Suprapubic skin (tissue), 4 donors: ENCODE measurements around the gene GRID2.

Source experiments
- CTCF ChIP-seq, 2 donors: fragments of 200-600 bp in 1 of 2; fragments of 450-650 bp in 1 of 2; sonication (generic) in 1 of 2; IDR thresholded peaks; one replicate each; pipeline ENCODE4 v1.5.1; 2016 to 2019; ENCODE audit warnings: antibody characterized with exemption in 2 of 2, mild to moderate bottlenecking in 1 of 2, moderate library complexity in 1 of 2
- POLR2A ChIP-seq, 2 donors: fragments of 450-650 bp; IDR thresholded peaks; one replicate each; pipeline ENCODE4 v1.6.1; 2017; ENCODE audit warnings: antibody characterized with exemption in 2 of 2, mild to moderate bottlenecking in 2 of 2, moderate library complexity in 2 of 2
- POLR2AphosphoS5 ChIP-seq, 3 donors: sonication (generic); formaldehyde crosslinking; IDR thresholded peaks; one replicate each; pipeline ENCODE4 v1.6.1; 2017; ENCODE audit warnings: antibody characterized with exemption in 3 of 3

DNA sequence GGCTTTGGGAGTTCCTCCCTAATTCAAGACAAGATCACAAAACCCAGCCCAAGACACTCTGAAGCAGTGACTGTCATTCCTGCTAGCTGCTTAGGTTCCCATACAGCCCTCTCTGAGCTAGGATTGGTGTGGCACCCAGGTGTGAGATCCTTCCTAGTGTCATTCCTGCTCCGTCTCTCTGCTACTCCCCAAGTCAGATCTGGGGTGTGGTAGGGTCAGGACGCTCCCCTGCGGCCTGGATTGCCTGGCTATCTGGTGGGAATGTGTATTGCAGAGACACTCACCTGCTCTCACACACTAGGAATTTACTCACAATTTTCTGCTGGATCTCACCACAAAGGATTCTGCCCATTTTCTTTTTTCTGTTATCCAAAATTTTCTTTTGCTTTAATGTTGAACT, 964.0 kb downstream of the GRID2 start:
- TF ChIP-seq CTCF (IDR thresholded peaks at IDR 0.05), result no peak
- no peak for TF ChIP-seq POLR2A (IDR thresholded peaks at IDR 0.05)
- no peak for TF ChIP-seq POLR2AphosphoS5 (IDR thresholded peaks at IDR 0.05)
